Mammary epithelial cell (primary cell): ENCODE data around the gene TAF1L.

Source experiments
- CTCF ChIP-seq, 2 donors: IDR thresholded peaks in 1 of 2; conservative IDR thresholded peaks in 1 of 2; 2 replicates each; pipeline ENCODE4 v1.5.1; 2011 to 2012; ENCODE audit warnings: inconsistent platforms in 2 of 2, low read length in 2 of 2, mild to moderate bottlenecking in 2 of 2, control low read depth in 1 of 2, low read depth in 1 of 2; ENCODE audit not compliant: insufficient read depth in 1 of 2; ENCODE audit errors: extremely low read depth in 1 of 2
- EZH2 ChIP-seq: IDR thresholded peaks from 2 replicates; pipeline ENCODE4 v1.6.1; 2012; ENCODE audit warnings: low read length, inconsistent platforms, borderline replicate concordance

GRCh38 chr9:32581512-32582143, 53.8 kb downstream of the TAF1L start:
- peak; percentile 49 to 67 for TF ChIP-seq CTCF (conservative IDR thresholded peaks at IDR 0.05 in 1 of 2, IDR thresholded peaks at IDR 0.05 in 1 of 2; ENCODE audit: extremely low read depth in 1 of 2, insufficient read depth in 1 of 2, low read depth in 1 of 2, low read length in 2 of 2)
- no peak for TF ChIP-seq EZH2
